H1 (cell line): ENCODE results near the gene TLNRD1. TPM values are rescaled to one million over a fixed set of nuclear protein-coding genes. Genes with fewer than 3 reads are reported as not detected.

Source experiments
- BRCA1 ChIP-seq: IDR thresholded peaks from 2 replicates; pipeline ENCODE4 v1.6.1; 2012; ENCODE audit warnings: low read depth, low read length, improper control_type of control experiment
- CBX8 ChIP-seq: fragments of 300-800, 300-1000 bp; sonication (generic); IDR thresholded peaks from 2 replicates; pipeline ENCODE4 v1.7.1; 2016; ENCODE audit warnings: low read depth, low read length, borderline replicate concordance
- CHD2 ChIP-seq: IDR thresholded peaks from 2 replicates; pipeline ENCODE4 v1.6.1; 2012; ENCODE audit warnings: low read length, improper control_type of control experiment
- CHD7 ChIP-seq: fragments of 300-600 bp; sonication (generic); IDR thresholded peaks from 2 replicates; pipeline ENCODE4 v1.7.1; 2012; ENCODE audit warnings: low read length, moderate library complexity, mild to moderate bottlenecking, inconsistent platforms; ENCODE audit not compliant: insufficient replicate concordance
- RAD21 ChIP-seq, 2 experiments: IDR thresholded peaks in 1 of 2; conservative IDR thresholded peaks in 1 of 2; 2 replicates each; pipeline ENCODE4 v1.6.1; 2011; ENCODE audit warnings: low read depth in 2 of 2, low read length in 2 of 2, improper control_type of control experiment in 1 of 2, inconsistent platforms in 1 of 2, mild to moderate bottlenecking in 1 of 2, moderate library complexity in 1 of 2
- SP1 ChIP-seq: IDR thresholded peaks from 2 replicates; pipeline ENCODE4 v1.6.1; 2011; ENCODE audit warnings: low read depth, low read length
- SUZ12 ChIP-seq: fragments of 200-600 bp; sonication (generic); IDR thresholded peaks from 2 replicates; pipeline ENCODE4 v1.6.1; 2012; ENCODE audit warnings: mild to moderate bottlenecking, inconsistent platforms, low read length, moderate library complexity, mixed read lengths
- polyA plus RNA-seq, 7 experiments: library from polyadenylated mRNA; depleted of rRNA in 3 of 7; stranded (reverse) in 5 of 7; unstranded in 2 of 7; fragments of >200 nt in 5 of 7; fragments of 200-250 nt in 2 of 7; gene quantifications; 1 replicate in 5 of 7; 2 replicates in 1 of 7; 4 replicates in 1 of 7; pipeline versions ENCODE4 v1.2.1 to v1.2.3, GENCODE V29; 2011 to 2013; ENCODE audit warnings: missing spikeins in 2 of 7, mixed read lengths in 2 of 7
- total RNA-seq: library from RNA; stranded (reverse); fragmentation: NEBNext Ultra II Directional; extraction: Animal tissue kit (Norgen Biotek cat#: 25700); gene quantifications from 2 replicates; pipeline ENCODE4 v1.2.1, GENCODE V29; 2021

Gene TLNRD1
- total and polyA plus RNA-seq, 2 of the 8 experiments (the other 6 are each of a cell fraction or from before 2014, with no cell fraction given) = 12.2 to 20.5 TPM

GRCh38 chr15:81043935-81044575 lies 43.3 kb downstream of the TLNRD1 start (continued):
- TF ChIP-seq CHD7 (no peak), CHD2 (no peak), CBX8 (no peak), SUZ12 (no peak), BRCA1 (no peak), RAD21 (IDR thresholded peaks at IDR 0.05 in 1 of 2, conservative IDR thresholded peaks at IDR 0.05 in 1 of 2; ENCODE audit: low read depth in 2 of 2, low read length in 2 of 2) (no peak), SP1 (no peak)
